Left hindlimb (tissue), 1 donor: ENCODE measurements around the gene KLHL18.
"Not testable (repeated sequence)": the region's sequence is repeated elsewhere in the genome, so short reads cannot be mapped to it uniquely, and the experiment has no call there.

Experiments
- DNase-seq: peaks from one replicate; pipeline ENCODE4 v3.0.0-alpha.2; 2018

KLHL18 gene

DNA sequence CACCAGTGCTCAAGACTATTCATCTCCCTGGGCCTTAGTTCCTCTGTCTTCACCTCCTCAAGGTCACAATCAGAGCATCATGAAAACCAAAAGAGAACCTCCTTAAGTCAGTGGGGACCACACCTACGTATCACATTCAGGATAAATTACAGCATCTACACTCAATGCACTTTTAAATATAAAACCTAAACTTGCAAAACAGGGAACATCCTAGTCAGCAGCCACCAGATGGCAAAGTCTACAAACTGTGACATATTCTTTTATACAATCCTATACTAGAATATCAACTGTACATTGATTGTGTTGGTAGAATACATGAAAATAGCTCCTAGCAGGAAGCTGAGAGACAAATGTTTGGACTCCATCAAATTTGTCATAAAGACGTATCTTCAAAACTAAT is 8.1 kb upstream of the KLHL18 start:
- DNase-seq: no peak

DNA sequence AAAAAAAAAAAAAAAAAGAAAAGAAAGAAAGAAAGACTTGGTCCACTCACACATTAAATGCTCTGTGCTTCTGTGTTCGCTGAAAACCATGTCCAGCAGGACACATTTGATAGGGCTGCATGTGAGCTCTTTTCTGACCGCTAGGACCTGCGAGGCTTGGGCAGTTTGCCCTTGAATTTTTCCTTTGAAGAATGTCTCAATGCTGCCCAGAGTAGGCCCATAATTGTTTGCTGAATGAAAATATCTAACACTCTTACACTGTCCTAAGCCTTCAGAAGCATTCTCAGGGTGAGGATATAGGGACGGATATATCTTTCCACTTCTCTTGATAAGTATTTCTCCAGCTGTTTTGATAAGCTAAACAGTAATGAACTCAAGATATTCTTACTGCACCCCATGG is 6.2 kb upstream of the KLHL18 start:
- no peak for DNase-seq

DNA sequence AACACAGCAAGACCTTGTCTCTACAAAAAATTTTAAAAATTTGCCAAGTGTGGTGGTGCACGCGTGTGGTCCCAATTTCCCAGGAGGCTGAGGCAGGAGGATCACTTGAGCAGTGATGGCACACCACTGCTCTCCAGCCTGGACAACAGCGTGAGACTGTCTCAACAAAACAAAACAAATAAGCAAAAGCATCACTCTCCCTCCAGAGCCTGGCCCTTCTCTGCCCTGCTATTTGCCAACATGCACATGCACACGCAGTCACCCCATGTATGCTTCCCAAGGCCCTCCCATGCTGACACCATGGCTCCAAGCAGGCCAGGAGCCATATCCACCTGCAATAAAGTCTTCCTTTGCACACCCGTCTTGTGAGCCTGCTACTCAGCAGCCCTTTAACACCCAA is 2.2 kb upstream of the KLHL18 start:
- DNase-seq: no peak

DNA sequence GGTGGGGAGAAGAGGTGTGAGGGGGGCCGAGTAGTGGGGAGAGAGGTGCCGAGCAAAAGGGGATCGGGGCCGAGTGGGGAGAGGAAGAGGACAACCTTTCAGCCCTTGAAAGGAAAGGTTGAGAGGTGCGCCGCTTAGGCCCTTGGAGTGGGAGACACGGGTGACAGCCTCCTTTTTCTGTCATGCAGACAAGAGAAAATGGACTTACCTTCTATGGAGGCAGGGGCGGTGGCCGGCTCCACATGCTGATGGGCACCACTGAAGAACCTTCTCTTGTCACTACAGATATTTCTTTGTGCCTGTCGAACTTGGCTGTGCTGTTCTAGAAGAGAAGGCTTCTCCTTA is 421 bp downstream of the KLHL18 start:
- no peak for DNase-seq

DNA sequence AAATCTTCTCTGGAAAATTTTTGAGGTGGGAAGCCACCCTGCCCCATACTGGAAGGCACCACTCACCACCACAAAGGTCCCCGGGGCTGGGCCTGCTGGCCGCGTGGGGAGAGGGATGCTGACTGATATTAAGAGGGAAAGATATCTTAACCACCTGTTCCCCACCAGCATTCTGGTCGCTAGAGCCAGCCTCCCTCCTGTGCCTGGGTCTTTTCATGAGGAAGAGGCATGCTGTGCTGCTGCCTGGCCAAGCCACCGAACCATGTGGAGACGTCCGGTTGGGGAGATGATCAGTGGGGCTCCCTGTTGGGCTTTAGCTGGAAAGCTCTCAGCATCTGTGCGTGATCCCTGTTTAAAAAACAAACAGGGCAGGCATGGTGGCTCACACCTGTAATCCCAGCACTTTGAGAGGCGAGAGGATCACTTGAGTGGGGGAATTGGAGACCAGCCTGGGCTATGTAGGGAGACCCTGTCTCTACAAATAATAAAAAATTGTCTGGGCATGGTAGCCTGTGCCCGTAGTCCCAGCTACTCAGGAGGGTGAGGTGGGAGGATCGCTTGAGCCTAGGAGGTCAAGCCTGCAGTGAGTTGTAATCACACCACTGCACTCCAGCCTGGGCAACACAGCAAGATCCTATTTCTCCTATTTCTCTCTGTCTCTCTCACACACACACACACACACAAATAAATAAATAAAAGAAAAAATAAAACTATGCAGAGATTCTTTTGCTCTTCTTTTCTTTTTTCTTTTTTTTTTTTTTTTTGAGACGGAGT is 1.0 kb downstream of the KLHL18 start:
- peak; percentile 34 for DNase-seq

DNA sequence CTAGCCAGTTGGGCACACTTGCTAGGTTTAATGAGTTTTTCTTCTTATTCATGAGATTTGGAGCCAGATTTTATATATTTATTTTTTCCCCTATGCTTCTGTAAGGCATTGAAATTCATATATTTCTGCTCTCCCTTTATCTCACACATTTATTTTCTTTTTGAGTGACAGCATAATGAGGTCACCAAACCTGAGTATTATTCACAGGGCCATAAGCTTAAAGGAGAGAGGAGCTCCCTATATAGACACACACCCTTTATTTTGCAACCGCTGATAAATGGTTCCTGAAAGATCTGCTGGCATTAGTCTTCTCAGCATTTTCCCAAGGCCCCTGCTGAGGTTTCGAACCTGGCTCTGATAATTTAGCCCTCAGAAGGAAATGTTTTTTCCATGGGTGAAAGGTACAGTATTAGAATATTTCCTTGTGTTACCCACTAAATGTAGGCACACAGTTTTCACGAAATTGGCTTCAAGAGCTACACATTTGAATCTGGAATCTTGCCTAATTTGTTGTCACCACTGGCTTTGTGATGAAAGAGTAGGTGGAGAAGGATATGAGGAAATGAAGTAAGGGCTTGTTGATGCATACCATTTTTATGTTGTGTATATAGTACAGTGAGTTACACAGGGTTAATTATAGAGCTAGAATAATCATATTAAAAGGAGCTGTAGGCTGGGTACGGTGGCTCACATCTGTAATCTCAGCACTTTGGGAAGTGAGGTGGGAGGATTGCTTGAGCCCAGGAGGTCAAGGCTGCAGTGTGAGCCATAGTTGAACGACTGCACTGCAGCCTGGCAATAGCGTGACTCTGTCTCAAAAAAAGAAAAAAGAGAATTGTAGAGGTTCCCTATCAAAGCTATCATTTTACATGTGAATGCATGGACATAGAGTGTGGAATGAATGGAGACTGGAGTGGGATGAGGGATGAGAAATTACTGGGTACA is 6.5 kb downstream of the KLHL18 start:
- DNase-seq: no peak

DNA sequence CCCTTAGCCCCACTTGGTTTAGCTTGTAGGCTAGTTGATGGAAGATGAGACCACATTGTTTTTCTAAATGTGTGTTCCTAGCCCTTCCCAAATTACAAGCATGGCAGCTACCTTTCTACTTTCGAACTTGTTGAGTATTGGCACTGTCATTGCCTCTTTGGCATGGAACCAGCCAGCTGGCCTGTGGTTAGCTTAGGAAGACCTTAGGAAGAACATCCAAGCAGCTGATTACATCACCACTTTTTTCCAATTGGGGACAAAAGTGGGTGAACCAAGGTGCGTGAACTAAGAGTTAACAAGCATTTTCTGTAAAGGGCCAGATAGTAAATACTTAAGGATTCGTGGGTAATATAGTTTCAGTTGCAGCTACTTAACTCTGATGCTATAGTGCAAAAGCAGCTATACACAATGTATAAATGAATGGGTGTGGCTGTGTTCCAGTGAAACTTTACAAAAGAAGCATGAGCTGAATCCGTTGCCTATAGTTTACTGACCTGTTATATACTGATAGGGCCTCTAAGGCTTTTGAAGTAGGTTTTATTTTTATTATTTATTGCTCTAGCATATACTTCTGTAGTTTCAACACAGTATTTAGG is 8.5 kb downstream of the KLHL18 start:
- DNase-seq: no peak

DNA sequence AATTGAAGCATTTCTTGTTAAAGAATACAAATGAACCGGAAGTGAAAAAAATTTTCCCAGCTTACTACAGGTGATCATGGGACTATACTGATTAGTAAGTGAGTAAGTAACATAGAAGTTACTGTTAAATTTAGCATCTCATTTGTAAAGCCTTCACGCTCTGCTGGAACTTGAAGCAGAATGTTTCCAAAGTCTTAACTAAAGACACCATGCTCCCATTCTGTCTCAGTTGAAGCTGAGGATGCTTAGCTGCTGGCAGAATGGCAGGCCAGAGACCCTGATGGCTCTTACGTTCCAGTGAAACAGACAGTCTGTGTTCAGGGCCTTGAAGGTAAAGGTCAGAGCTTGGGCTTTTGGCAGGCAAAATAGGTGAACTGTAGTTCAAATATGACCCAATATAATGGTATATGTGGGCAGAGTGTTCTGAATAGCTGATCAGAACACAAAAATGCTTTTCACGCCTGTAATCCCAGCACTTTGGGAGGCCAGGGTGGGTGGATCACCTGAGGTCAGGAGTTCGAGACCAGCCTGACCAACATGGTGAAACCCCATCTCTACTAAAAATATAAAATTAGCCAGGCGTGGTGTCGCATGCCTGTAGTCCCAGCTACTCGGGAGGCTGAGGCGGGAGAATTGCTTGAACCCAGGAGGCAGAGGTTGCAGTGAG is 9.1 kb downstream of the KLHL18 start:
- not testable (repeated sequence) for DNase-seq

DNA sequence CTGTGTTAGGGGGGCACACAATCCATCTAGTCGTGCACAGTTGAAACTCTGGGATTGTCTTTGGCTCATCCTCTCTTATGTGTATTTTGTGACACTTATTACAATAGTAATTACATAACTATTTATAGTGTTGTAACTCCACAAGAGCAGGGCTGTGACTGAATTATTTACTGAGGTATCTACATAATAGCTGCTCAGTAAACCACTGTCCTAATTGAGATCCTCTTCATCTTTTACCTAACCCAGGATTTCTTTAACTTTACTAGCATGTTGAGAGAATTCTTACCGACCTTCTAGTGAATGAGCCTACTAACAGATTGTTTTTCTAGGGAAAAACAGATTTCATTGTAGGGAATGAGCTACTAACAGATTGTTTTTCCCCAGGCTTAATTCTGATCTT is 11.1 kb downstream of the KLHL18 start:
- no peak for DNase-seq

DNA sequence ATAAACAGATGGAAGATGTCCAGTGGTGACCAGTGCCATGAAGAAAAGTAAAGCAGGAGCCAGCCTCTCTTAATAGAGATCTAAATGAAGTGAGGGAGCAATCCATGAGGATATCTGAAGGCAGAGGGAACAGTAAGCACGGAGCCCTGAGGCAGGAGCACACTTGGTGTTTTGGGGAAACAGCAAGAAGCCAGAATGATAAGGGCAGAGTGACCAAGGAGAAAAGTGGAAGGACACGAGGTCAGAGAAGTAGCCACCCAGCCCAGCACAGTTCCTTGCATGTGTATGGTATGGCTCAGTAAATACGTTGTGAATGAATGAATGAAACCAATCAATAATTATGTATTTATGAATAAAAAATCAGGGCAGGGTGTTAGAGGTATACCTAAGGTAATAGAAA is 11.6 kb downstream of the KLHL18 start:
- no peak for DNase-seq

DNA sequence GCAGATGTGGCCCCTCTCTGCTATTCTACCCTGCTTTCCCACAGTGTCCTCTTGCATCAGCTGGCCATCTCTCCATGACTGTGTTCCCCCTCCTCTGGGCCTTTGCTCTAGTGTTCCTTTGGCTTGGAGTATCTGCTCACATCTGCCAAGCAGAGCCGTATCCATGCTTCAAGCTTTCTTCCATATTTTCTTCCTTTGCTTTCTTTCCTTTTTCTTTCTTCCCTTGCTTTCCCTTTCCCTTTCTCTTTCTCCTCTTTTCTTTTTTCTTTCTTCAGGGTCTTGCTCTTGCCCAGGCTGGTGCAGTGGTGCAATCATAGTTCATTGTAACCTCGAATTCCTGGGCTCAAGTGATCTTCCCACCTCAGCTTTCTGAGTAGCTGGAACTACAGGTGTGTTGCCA is 12.6 kb downstream of the KLHL18 start:
- DNase-seq: no peak

DNA sequence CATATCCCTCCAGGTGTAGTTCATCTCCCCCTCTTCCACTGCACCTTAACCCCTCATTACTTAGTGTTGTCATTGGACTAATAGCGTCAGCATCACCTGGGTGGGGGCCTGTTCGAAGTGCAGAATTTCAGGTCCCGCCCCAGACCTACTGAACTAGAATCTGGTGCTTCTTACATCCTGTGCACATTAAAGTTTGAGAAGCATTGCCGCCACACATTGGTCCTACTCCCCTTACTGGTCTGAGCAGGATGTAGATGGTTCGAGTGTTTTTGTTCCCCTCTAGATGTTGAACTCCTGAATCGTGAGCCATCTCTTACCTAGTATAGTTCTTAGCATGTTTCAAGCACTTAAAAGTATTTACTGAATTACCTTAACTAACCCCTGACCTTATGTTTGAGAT is 13.2 kb downstream of the KLHL18 start:
- no peak for DNase-seq

DNA sequence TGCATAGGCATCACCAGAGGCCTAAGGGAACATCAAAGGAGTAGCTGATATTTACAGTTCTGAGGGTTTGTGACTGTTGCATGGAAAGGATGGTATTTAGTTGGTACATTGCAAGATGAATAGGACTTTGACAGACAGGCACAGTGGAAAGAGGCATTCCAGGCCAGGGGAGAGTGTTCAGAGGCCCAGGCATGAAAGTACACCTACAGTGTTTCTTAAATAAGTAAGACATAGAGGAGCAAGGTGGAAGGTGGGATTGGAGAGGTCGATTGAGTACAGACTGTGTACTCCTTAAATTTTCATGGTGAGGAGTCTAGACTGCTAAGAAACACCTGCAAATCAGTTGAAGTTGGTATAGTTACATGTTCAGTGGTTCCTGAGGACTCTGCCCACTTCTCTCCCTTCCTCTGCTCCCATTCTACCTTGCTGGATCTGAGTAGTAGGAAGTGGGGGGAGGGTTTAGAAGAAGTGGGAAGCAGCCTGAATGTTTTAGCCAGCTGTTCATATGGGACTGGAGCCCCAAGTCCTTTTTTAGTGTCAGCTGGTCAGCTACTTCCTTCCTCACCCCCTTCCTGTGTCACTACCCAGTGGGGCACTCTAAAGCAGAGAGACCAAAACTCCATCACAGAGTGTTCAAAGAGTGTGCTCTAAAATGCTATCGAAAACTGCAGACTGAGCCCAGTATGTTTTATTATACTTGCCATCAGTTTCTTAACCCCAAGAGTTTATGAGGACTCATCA is 14.0 kb downstream of the KLHL18 start:
- no peak for DNase-seq

DNA sequence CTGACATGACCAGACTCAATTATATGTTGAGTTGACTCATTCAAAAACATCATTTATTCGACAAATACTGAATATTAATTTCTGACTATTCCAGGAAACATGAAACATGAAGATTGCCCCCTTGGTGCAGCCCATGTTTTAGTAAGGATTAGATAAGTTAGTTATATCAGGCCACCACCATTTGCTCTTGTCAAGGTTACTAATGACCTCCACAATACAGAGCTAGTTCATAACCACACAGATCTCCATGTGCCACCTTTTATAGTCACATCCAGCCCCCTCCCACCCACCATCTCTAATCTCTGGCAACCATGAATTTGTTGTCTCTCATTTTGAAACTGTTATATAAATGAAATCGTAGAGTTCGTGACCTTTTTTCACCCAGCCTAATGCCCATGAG is 15.7 kb downstream of the KLHL18 start:
- no peak for DNase-seq

DNA sequence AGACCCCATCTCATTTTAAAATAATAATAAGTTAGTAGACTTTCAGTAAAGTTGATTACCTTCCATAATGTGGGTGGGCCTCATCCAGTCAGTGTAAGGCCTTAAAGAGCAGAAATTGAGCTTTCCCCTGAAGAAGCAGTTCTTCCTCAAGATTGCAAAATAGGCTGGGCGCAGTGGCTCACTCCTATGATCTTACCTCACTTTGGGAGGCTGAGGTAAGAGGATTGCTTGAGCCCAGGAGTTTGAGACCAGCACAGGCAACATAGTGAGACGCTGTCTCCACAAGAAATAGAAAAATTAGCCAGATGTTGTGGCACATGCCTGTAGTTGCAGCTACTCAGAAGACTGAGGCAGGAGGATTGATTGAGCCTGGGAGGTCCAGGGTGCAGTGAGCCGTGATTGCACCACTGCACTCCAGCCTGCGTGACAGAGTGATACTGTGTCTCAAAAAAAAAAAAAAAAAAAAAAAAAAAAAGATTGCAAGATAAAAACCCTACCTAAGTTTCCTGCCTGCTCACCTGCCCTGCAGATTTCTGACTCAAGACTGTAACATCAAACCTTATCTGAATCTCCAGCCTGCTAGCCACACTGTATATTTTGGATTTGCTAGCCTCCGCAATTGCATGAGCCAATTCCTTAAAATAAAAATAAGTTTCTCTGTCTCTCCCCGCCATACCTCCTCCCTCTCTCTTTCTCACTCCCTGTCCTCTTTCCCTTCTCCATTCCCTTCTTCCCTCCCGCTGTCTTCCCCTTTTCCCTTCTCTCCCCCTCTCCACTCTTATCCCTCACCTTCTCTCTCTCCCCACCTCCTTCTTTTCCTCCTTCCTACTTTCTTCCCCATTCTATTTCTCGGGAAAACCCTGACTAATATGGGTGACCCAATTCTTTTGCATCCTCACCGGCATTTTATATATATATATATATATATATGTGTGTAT is 16.9 kb downstream of the KLHL18 start:
- no peak for DNase-seq

DNA sequence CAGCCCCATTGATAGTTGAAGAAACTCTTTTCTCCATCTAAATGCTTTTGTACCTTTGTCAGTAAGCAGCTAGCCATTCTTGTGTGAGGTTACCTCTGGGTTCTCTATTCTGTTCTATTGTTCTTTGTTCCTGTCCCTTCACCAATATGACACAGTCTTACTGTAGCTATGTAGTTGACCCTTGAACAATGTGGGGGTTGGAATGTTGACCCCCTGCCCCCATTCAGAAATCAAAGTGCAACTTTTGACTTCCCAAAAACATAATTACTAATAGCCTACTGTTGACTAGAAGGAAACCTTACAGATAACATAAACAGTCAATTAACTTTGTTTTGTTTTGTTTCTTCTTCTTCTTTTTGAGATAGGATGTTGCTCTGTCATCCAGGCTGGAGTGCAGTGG is 18.7 kb downstream of the KLHL18 start:
- DNase-seq: no peak

DNA sequence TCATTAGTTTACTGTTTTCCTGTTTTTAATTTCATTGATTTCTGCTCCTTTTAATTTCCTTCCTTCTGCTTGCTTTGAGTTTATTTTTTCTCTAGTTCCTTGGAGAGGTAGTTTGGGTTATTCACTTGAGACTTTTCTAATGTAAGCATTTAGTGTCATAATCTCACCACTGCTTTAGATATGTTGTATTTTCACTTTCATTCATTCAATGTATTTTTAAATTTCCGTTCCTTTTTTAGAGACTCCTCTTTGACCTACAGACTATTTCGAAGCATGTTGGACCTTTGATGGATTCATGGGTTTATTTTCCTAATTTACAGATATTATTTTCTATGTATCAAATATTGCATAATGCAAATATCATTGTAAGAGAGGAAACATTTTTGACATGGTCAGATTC is 23.3 kb downstream of the KLHL18 start:
- DNase-seq: no peak

DNA sequence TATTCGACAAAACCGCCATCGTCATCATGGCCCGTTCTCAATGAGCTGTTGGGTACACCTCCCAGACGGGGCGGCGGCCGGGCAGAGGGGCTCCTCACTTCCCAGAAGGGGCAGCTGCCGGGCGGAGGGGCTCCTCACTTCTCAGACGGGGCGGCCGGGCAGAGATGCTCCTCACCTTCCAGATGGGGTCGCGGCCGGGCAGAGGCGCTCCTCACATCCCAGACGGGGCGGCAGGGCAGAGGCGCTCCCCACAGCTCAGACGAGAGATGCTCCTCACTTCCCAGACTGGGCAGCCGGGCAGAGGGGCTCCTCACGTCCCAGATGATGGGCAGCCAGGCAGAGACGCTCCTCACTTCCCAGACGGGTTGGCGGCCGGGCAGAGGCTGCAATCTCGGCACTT is 26.5 kb downstream of the KLHL18 start:
- DNase-seq: not testable (repeated sequence)

DNA sequence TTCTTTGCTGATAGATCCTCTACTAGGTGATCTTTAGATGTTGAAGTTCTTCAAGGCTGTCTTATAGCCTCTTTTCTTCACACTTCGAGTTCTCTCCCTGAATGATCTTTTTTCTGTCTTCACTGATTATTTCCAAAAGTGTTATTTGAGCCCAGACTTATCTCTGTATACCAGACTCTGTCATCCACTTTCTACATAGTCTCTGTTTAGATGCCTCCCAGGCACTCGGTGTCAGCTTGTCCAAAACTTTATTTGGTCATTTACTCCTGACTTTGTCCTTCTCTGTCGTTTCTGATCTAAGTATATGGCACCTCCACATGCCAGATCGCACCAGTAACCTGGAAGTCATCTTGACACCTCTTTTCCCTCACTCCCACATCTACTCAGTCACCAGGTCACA is 27.6 kb downstream of the KLHL18 start:
- DNase-seq: no peak

DNA sequence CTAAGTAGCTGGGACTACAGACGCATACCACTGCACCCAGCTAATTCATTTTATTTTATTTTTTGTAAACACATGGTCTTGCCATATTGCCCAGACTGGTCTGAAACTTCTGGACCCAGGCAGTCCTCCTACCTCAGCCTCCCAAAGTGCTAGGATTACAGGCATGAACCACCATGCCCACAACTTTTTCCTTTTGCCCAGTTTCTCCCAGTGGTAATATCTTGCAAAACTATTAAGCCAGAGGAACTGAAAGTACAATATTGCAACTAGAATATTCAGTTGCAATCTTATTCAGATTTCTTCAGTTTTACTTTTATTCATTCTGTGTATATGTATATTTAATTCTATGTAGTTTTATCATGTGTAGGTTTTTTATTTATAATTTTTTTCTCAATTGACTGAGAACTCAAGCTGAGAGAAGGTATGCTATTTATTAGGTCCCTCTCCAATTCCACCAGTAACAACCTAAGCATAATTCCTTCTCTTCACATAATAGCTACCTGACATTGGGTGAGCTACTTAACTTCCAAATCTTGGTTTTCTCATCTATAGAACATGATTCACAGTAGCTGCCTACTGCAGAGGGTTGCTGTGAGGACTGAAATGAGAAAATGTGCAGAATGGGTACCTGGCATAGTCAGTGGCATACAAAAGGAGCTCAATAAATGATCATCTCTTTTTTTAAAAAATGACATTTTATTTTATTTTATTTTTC is 30.8 kb downstream of the KLHL18 start:
- no peak for DNase-seq
